ENCODE results near the gene MRPL41.

GRCh38 chr9:137583347-137583746 is 31.7 kb downstream of the MRPL41 start:
- TF ChIP-seq, protein P1, sequence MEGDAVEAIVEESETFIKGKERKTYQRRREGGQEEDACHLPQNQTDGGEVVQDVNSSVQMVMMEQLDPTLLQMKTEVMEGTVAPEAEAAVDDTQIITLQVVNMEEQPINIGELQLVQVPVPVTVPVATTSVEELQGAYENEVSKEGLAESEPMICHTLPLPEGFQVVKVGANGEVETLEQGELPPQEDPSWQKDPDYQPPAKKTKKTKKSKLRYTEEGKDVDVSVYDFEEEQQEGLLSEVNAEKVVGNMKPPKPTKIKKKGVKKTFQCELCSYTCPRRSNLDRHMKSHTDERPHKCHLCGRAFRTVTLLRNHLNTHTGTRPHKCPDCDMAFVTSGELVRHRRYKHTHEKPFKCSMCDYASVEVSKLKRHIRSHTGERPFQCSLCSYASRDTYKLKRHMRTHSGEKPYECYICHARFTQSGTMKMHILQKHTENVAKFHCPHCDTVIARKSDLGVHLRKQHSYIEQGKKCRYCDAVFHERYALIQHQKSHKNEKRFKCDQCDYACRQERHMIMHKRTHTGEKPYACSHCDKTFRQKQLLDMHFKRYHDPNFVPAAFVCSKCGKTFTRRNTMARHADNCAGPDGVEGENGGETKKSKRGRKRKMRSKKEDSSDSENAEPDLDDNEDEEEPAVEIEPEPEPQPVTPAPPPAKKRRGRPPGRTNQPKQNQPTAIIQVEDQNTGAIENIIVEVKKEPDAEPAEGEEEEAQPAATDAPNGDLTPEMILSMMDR (IDR thresholded peaks at IDR 0.05; ENCODE audit: low read depth, low read length): no peak
- TF ChIP-seq EZH2phosphoT487 (IDR thresholded peaks at IDR 0.05; ENCODE audit: low read depth): no peak
